ENCODE results near the gene AMHR2.
"Not testable (repeated sequence)": the region's sequence is repeated elsewhere in the genome, so short reads cannot be mapped to it uniquely, and the experiment has no call there.

AMHR2 gene

DNA sequence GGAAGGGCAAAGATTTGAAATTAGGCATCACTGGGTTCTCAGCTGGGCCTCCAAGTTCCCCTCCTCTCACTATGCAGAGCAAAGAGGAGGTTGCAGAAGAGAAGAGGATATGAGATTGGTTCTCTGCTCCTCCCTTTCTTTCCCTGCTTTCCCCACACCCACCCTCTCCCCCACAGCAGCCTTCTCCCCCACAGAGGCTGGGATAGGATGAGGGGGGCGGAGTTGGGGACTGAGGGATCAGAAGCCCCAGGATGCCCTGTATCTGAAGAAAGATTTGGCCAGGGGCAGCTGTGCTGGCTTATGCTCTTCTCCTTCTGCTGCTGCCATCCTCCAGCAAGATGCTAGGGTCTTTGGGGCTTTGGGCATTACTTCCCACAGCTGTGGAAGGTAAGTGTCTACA lies at the start of gene AMHR2:
AMHR2 (plus strand) TSS at position 259 of the 400 bp plus-strand sequence; CDS start at position 339, 80 bp downstream.
- no peaks in the 10 kb centered on the region for H3K27me3 Mint-ChIP-seq
- H3K36me3 Mint-ChIP-seq = no peaks in the 10 kb centered on the region
- H3K4me1 Mint-ChIP-seq = peaks cover 26% of the 10 kb centered on the region
- ATAC-seq = no peak
- H3K9me3 Mint-ChIP-seq = no peaks in the 10 kb centered on the region
- no peak within 1 kb of the TSS for H3K4me3 Mint-ChIP-seq
- no peak within 1 kb of the TSS for H3K27ac Mint-ChIP-seq

GRCh38 chr12:53374277-53374676 lies 49.4 kb upstream of the AMHR2 start:
- H3K36me3 Mint-ChIP-seq, H3K9me3 Mint-ChIP-seq, ATAC-seq, H3K27me3 Mint-ChIP-seq, H3K4me3 Mint-ChIP-seq, H3K27ac Mint-ChIP-seq: not testable (repeated sequence)
- H3K4me1 Mint-ChIP-seq = peaks cover 22% of the 10 kb centered on the region

- Mint-ChIP-seq H3K4me1 (peaks cover 21% of the 10 kb centered on the region), H3K27ac (no peak overlapping the region), H3K36me3 (peaks cover 9% of the 10 kb centered on the region), H3K9me3 (no peaks in the 10 kb centered on the region), H3K27me3 (no peaks in the 10 kb centered on the region), H3K4me3 (no peak overlapping the region)
- no peak for ATAC-seq
These were observed 46.9 kb upstream of the AMHR2 start for GRCh38 chr12:53376747-53377146.

DNA sequence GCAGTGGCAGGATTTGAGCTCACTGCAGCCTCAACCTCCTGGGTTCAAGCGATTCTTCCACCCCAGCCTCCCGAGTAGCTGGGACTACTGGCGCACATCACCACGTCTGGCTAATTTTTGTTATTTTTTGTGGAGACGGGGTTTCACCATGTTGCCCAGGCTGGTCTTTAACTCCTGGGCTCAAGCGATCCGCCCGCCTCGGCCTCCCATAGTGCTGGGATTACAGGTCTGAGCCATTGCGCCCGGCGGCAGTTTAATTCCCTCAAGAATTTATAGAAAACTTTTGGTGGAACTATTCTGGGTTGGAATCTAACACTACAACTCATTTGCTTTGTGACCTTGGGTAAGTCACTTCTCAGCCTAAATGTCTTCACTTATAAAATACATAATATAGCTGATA lies 45.4 kb upstream of the AMHR2 start:
- peaks cover 23% of the 10 kb centered on the region for H3K36me3 Mint-ChIP-seq
- no peak overlapping the region for H3K4me3 Mint-ChIP-seq
- H3K27me3 Mint-ChIP-seq = no peaks in the 10 kb centered on the region
- no peak overlapping the region for H3K27ac Mint-ChIP-seq
- ATAC-seq = no peak
- H3K9me3 Mint-ChIP-seq = no peaks in the 10 kb centered on the region
- H3K4me1 Mint-ChIP-seq = peaks cover 26% of the 10 kb centered on the region

GRCh38 chr12:53378724-53379388 lies 44.8 kb upstream of the AMHR2 start:
- Mint-ChIP-seq H3K9me3 (no peaks in the 10 kb centered on the region), H3K4me1 (peaks cover 31% of the 10 kb centered on the region), H3K4me3 (no peak overlapping the region), H3K27ac (no peak overlapping the region), H3K27me3 (no peaks in the 10 kb centered on the region), H3K36me3 (peaks cover 30% of the 10 kb centered on the region)
- no peak for ATAC-seq

GRCh38 chr12:53379389-53380103 lies 44.1 kb upstream of the AMHR2 start:
- peak; percentile 87 for ATAC-seq
- no peak overlapping the region for H3K27ac Mint-ChIP-seq
- peaks cover 31% of the 10 kb centered on the region for H3K4me1 Mint-ChIP-seq
- no peaks in the 10 kb centered on the region for H3K27me3 Mint-ChIP-seq
- H3K4me3 Mint-ChIP-seq = no peak overlapping the region
- H3K36me3 Mint-ChIP-seq = peaks cover 37% of the 10 kb centered on the region
- H3K9me3 Mint-ChIP-seq = no peaks in the 10 kb centered on the region

GRCh38 chr12:53380104-53380793 lies 43.4 kb upstream of the AMHR2 start, which contains the start of gene SP1:
Gene SP1, plus strand, starts transcription at chr12:53380176. Its CDS starts 116 bp downstream, at chr12:53380292.
- H3K4me1 Mint-ChIP-seq = peaks cover 31% of the 10 kb centered on the region

GRCh38 chr12:53380794-53381730 lies 42.6 kb upstream of the AMHR2 start:
- Mint-ChIP-seq H3K4me1 (peaks cover 35% of the 10 kb centered on the region), H3K27ac (no peak overlapping the region), H3K4me3 (peak overlapping the region; percentile 93), H3K9me3 (no peaks in the 10 kb centered on the region), H3K27me3 (no peaks in the 10 kb centered on the region), H3K36me3 (peaks cover 42% of the 10 kb centered on the region)
- ATAC-seq = no peak

More at GRCh38 chr12:53380104-53380793, 43.4 kb upstream of the AMHR2 start, which contains the start of gene SP1:
- Mint-ChIP-seq H3K27me3 (no peaks in the 10 kb centered on the region), H3K36me3 (peaks cover 38% of the 10 kb centered on the region), H3K4me3 (peak within 1 kb of the TSS; percentile 93), H3K9me3 (no peaks in the 10 kb centered on the region), H3K27ac (no peak within 1 kb of the TSS)
- ATAC-seq = peak; percentile 80

GRCh38 chr12:53381731-53382630 lies 41.7 kb upstream of the AMHR2 start:
- peak overlapping the region; percentile 93 for H3K4me3 Mint-ChIP-seq
- H3K27me3 Mint-ChIP-seq = no peaks in the 10 kb centered on the region
- no peaks in the 10 kb centered on the region for H3K9me3 Mint-ChIP-seq
- no peak for ATAC-seq
- no peak overlapping the region for H3K27ac Mint-ChIP-seq
- H3K4me1 Mint-ChIP-seq = peaks cover 44% of the 10 kb centered on the region
- H3K36me3 Mint-ChIP-seq = peaks cover 45% of the 10 kb centered on the region

DNA sequence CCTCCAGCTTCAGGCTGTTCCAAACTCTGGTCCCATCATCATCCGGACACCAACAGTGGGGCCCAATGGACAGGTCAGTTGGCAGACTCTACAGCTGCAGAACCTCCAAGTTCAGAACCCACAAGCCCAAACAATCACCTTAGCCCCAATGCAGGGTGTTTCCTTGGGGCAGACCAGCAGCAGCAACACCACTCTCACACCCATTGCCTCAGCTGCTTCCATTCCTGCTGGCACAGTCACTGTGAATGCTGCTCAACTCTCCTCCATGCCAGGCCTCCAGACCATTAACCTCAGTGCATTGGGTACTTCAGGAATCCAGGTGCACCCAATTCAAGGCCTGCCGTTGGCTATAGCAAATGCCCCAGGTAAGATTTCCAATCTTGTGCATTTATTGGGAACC lies 40.4 kb upstream of the AMHR2 start:
- H3K27ac Mint-ChIP-seq = no peak overlapping the region

GRCh38 chr12:53386381-53386780 lies 37.3 kb upstream of the AMHR2 start:
- not testable (repeated sequence) for H3K27me3 Mint-ChIP-seq, H3K9me3 Mint-ChIP-seq, ATAC-seq
- peak overlapping the region; percentile 48 for H3K27ac Mint-ChIP-seq
- H3K4me3 Mint-ChIP-seq = peak overlapping the region; percentile 63
- peaks cover 73% of the 10 kb centered on the region for H3K4me1 Mint-ChIP-seq
- peaks cover 47% of the 10 kb centered on the region for H3K36me3 Mint-ChIP-seq

More for the DNA sequence above, 40.4 kb upstream of the AMHR2 start:
- Mint-ChIP-seq H3K27me3 (no peaks in the 10 kb centered on the region), H3K4me3 (peak overlapping the region; percentile 51), H3K4me1 (peaks cover 55% of the 10 kb centered on the region), H3K9me3 (no peaks in the 10 kb centered on the region), H3K36me3 (peaks cover 45% of the 10 kb centered on the region)
- ATAC-seq = no peak

- H3K4me1 Mint-ChIP-seq = peaks cover 55% of the 10 kb centered on the region
- no peak overlapping the region for H3K27ac Mint-ChIP-seq
- H3K27me3 Mint-ChIP-seq = no peaks in the 10 kb centered on the region
- peak overlapping the region; percentile 23 for H3K4me3 Mint-ChIP-seq
- no peaks in the 10 kb centered on the region for H3K9me3 Mint-ChIP-seq
- no peak for ATAC-seq
- H3K36me3 Mint-ChIP-seq = peaks cover 28% of the 10 kb centered on the region
These were observed 34.7 kb upstream of the AMHR2 start for GRCh38 chr12:53388932-53389331.

GRCh38 chr12:53389702-53390101 lies 34.0 kb upstream of the AMHR2 start:
- peaks cover 55% of the 10 kb centered on the region for H3K4me1 Mint-ChIP-seq
- ATAC-seq = no peak
- no peaks in the 10 kb centered on the region for H3K27me3 Mint-ChIP-seq
- H3K36me3 Mint-ChIP-seq = peaks cover 20% of the 10 kb centered on the region
- H3K4me3 Mint-ChIP-seq = peak overlapping the region; percentile 5
- H3K9me3 Mint-ChIP-seq = no peaks in the 10 kb centered on the region
- peak overlapping the region; percentile 53 for H3K27ac Mint-ChIP-seq

- peaks cover 45% of the 10 kb centered on the region for H3K4me1 Mint-ChIP-seq
- H3K9me3 Mint-ChIP-seq = no peaks in the 10 kb centered on the region
- ATAC-seq = no peak
- peaks cover 13% of the 10 kb centered on the region for H3K36me3 Mint-ChIP-seq
- no peak overlapping the region for H3K4me3 Mint-ChIP-seq
- no peaks in the 10 kb centered on the region for H3K27me3 Mint-ChIP-seq
- H3K27ac Mint-ChIP-seq = no peak overlapping the region
These were observed 31.9 kb upstream of the AMHR2 start for GRCh38 chr12:53391724-53392123.
